Inferior parietal cortex (tissue), 1 donor: ENCODE results near the gene BLOC1S3.

Source experiments
- DNase-seq: peaks from one replicate; pipeline ENCODE4 v3.0.0-alpha.2; 2016; ENCODE audit errors: extremely low spot score

BLOC1S3 gene

GRCh38 chr19:45178262-45179071 lies at the start of gene BLOC1S3:
Gene BLOC1S3 (plus strand): TSS chr19:45178784. CDS start chr19:45179297, 513 bp downstream.
- peak; percentile 100 for DNase-seq

- no peak for DNase-seq
Observed at GRCh38 chr19:45128806-45129205, 49.8 kb upstream of the BLOC1S3 start.

GRCh38 chr19:45130236-45130635 lies 48.3 kb upstream of the BLOC1S3 start:
- DNase-seq, result no peak

GRCh38 chr19:45130888-45131615 lies 47.5 kb upstream of the BLOC1S3 start:
- no peak for DNase-seq

DNA sequence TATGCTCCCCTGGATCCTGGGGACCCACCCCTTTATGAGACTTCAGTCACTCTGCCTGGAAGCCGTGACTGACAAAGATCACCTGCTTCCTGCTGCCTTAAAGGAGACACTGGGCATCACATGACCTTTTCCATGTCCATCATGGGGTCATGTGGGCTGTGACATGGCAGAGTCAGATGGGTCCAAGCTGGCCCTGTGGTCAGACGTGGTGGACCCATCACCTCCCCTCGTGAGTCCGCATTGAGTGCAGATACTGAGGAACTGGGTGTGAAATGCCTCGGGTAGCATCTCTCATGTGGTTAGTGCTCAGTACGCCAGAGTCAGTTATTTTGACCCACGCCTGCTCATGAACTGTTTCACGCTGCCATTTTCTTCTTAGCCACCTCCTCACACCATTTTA lies 44.9 kb upstream of the BLOC1S3 start:
- no peak for DNase-seq

GRCh38 chr19:45135176-45135885 lies 43.3 kb upstream of the BLOC1S3 start:
- DNase-seq, result no peak

- no peak for DNase-seq
Observed at GRCh38 chr19:45136507-45137178, 41.9 kb upstream of the BLOC1S3 start.

- DNase-seq, result no peak
Observed at GRCh38 chr19:45137179-45137761, 41.3 kb upstream of the BLOC1S3 start.

DNA sequence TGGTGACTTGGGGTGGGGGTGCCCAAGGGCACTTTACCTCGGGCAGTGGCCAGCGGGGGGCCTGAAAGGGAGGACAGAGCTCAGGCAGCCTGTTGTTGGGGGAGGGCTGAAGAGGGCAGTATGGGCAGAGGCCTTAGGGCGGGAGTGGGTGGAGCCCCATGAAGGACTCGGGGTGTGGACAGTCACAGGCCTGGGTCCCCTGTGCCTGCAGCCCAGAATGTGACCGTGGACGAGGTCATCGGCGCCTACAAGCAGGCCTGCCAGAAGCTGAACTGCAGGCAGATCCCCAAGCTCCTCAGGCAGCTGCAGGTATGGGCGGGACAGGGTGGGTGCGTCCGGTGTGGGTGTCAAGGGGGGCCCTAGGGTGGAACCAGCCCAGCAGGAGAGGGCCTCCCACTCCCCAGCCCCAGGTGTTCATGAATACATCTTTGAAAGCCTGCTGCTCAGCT lies 40.3 kb upstream of the BLOC1S3 start:
- no peak for DNase-seq

- DNase-seq, result no peak
Observed at GRCh38 chr19:45139286-45140143, 39.1 kb upstream of the BLOC1S3 start.

- no peak for DNase-seq
Observed at GRCh38 chr19:45140144-45140503, 38.5 kb upstream of the BLOC1S3 start.

- no peak for DNase-seq
Observed at GRCh38 chr19:45140533-45140932, 38.1 kb upstream of the BLOC1S3 start.

- DNase-seq, result no peak
Observed at GRCh38 chr19:45141203-45141900, 37.2 kb upstream of the BLOC1S3 start.

GRCh38 chr19:45142016-45142725 lies 36.4 kb upstream of the BLOC1S3 start:
- no peak for DNase-seq

DNA sequence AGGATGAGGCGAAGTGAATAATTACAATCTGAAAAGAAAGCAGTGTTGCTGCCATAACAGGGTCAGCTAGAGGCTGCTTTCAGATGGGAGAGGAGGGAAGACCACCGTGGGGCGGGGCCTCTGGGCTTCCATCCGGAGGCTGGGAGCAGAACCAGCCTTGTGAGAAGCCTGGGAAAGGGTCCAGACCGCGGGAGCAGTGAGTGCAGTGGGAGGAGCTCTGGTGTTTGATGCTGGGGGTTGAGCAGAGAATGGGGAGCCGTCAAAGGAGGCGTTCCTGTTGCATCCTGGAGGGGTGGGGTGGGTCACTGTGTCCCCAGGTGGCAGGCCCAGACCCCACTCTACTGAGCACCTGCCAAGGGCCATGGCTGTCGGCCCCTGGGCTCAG lies 35.9 kb upstream of the BLOC1S3 start:
- DNase-seq, result no peak

DNA sequence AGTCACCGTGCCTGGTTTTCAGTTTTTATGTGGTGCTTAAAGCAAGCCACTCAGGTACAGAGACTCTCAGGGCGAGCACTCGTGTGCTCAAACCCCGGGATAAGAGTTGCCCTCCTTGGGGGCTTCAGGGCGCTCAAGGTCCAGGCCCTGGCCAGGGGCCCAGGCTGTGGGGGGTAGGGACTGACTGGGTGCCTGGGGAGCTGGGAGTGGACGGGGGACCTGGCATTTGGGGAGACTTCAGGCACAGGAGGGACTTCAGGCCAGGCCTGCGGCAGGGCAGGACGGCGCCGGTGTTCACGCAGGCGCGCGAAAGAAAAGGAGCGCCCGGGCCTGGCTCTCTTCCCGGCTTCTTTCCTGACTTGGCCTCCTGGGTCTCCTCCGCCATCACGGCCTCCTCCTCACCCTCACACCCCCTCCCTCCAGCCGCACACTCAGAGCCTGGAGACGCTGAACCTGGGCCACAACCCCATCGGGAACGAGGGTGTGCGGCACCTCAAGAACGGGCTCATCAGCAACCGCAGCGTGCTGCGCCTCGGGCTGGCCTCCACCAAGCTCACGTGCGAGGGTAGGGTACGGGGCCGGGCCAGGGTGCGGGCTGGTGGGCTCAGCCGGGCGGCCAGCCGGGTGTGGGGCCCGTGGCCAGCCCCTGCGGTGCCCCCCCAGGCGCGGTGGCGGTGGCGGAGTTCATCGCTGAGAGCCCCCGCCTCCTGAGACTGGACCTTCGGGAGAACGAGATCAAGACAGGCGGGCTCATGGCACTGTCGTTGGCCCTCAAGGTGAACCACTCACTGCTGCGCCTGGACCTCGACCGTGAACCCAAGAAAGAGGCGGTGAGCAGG lies 33.9 kb upstream of the BLOC1S3 start:
- no peak for DNase-seq

- DNase-seq, result no peak
Observed at GRCh38 chr19:45145270-45146189, 33.1 kb upstream of the BLOC1S3 start.
